Fibroblast of the aortic adventitia (primary cell): Measurements from ENCODE around the gene NR1H4. TPM values are rescaled to one million over a fixed set of nuclear protein-coding genes. Genes with fewer than 3 reads are reported as not detected.

ENCODE experiments used
- DNase-seq: peaks from one replicate; pipeline ENCODE4 v3.0.0-alpha.2; 2010; ENCODE audit warnings: low read depth
- H3K4me3 ChIP-seq: 2 replicates; pipeline ENCODE4 v1.5.1; 2011; ENCODE audit warnings: low read depth, mild to moderate bottlenecking, control low read depth, low read length, moderate library complexity
- CTCF ChIP-seq: IDR thresholded peaks from 2 replicates; pipeline ENCODE4 v1.5.1; 2011; ENCODE audit warnings: mild to moderate bottlenecking, low read length, control low read depth, inconsistent platforms; ENCODE audit not compliant: insufficient read depth
- total RNA-seq: library from RNA; depleted of rRNA; stranded (reverse); fragments of >200 nt; gene quantifications from 2 replicates; pipeline ENCODE4 v1.2.3, GENCODE V29; 2012; ENCODE audit warnings: low replicate concordance

The NR1H4 gene
- total RNA-seq, 1 donor: not detected

- DNase-seq: no peak
- TF ChIP-seq CTCF: no peak
- no peak overlapping the region for H3K4me3 ChIP-seq
Observed at GRCh38 chr12:100518376-100518775, 44.7 kb downstream of the NR1H4 start.

- no peak for TF ChIP-seq CTCF
- DNase-seq: no peak
- no peak overlapping the region for H3K4me3 ChIP-seq
Observed at GRCh38 chr12:100520048-100520769, 46.5 kb downstream of the NR1H4 start.

GRCh38 chr12:100521958-100522357, 48.3 kb downstream of the NR1H4 start:
- no peak for TF ChIP-seq CTCF
- no peak overlapping the region for H3K4me3 ChIP-seq
- DNase-seq: no peak

- no peak overlapping the region for H3K4me3 ChIP-seq
- no peak for TF ChIP-seq CTCF
- DNase-seq: no peak
Observed at GRCh38 chr12:100528034-100528433, 54.4 kb downstream of the NR1H4 start.

- TF ChIP-seq CTCF: no peak
- no peak for DNase-seq
- H3K4me3 ChIP-seq: no peak overlapping the region
Observed at GRCh38 chr12:100528471-100529127, 54.9 kb downstream of the NR1H4 start.

GRCh38 chr12:100529756-100530350, 56.2 kb downstream of the NR1H4 start:
- DNase-seq: no peak
- no peak for TF ChIP-seq CTCF
- H3K4me3 ChIP-seq: no peak overlapping the region
